ENCODE data around the gene TPD52L1. TPM values are rescaled to one million over a fixed set of nuclear protein-coding genes. Genes with fewer than 3 reads are reported as not detected.

TPD52L1 gene
- total and polyA plus RNA-seq, 4 experiments from 2014 or later, result 0.33 to 0.62 (median 0.35) TPM; not detected in 1

DNA sequence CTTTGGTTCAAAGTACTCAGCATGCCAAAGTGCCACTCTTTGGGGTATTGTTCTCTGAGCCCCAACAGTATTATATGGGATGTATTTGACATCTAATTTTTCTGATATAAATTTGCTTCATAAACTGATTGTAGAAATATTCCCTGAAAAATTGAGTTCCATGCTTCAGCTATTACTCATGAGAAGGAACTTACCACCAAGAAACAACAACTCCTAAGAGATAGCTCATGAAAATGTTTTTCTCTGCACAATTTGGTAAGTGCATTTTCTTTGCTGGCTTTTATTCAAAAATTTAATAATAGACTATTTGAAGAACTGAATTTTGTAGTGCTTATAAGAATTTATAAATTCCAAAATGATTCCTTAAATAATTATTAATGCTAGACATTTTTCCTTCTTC is 12.8 kb upstream of the TPD52L1 start:
- H3K9me3 Mint-ChIP-seq, result no peaks in the 10 kb centered on the region
- H3K36me3 ChIP-seq (ENCODE audit: insufficient read depth, low read length), result no peaks in the 10 kb centered on the region
- H3K27me3 ChIP-seq (ENCODE audit: insufficient read depth, low read length), result no peaks in the 10 kb centered on the region
- ChIA-PET POLR2A (ENCODE audit: partially characterized antibody) (no interaction called here), CTCF (ENCODE audit: partially characterized antibody) (interaction anchor here (1.0 to 1.5 kb wide), 2 partner anchors 11 to 13 kb away, joined by 3 to 5 read pairs; partner anchors contain the start of gene TPD52L1)
- no peaks in the 10 kb centered on the region for H3K9me3 ChIP-seq (ENCODE audit: control insufficient read depth in 1 of 2, low read length in 2 of 2)
- H3K27ac ChIP-seq (ENCODE audit: low read depth, low read length), result no peak overlapping the region
- no peaks in the 10 kb centered on the region for H3K4me1 ChIP-seq (ENCODE audit: insufficient read depth, low read length)
- DNase-seq, result no peak
- H3K27ac Mint-ChIP-seq, result no peak overlapping the region
- intact Hi-C loops (cut with micrococcal nuclease), result no loop called here
- no peak overlapping the region for H3K4me3 Mint-ChIP-seq
- H3K4me3 ChIP-seq (ENCODE audit: low read length in 2 of 2), result no peak overlapping the region
- H3K36me3 Mint-ChIP-seq, result no peaks in the 10 kb centered on the region
- H3K27me3 Mint-ChIP-seq, result peaks cover 6 to 7% of the 10 kb centered on the region in 2 donors
- H3K4me1 Mint-ChIP-seq, result no peaks in the 10 kb centered on the region

DNA sequence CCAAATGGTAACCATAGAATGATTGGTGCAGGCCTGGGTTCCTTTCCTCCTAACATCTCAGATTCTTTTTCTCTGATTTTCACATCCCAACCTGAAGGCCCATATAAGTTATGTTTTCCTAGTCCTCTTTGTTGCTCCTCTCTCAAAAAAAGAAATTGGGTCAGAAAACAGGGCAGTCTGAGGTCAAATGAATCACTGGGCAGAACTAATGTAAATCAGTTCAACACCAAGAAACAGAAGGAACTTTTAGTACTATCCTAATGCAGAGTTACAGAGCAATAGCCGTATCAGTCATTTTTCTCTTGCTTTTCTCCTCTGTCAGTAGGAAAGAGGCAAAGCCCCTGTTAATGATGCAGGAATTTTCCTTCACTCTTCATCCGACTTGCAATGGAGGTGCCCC is 11.0 kb upstream of the TPD52L1 start:
- Mint-ChIP-seq H3K9me3 (peaks cover 0 to 2% (median 0%) of the 10 kb centered on the region in 8 donors), H3K27me3 (peaks cover 6 to 13% of the 10 kb centered on the region in 2 donors), H3K36me3 (no peaks in the 10 kb centered on the region), H3K4me3 (no peak overlapping the region), H3K4me1 (no peaks in the 10 kb centered on the region), H3K27ac (no peak overlapping the region)
- Histone ChIP-seq H3K4me3 (ENCODE audit: low read length in 2 of 2) (no peak overlapping the region), H3K36me3 (ENCODE audit: insufficient read depth, low read length) (no peaks in the 10 kb centered on the region), H3K9me3 (ENCODE audit: control insufficient read depth in 1 of 2, low read length in 2 of 2) (no peaks in the 10 kb centered on the region), H3K4me1 (ENCODE audit: insufficient read depth, low read length) (no peaks in the 10 kb centered on the region), H3K27me3 (ENCODE audit: insufficient read depth, low read length) (no peaks in the 10 kb centered on the region), H3K27ac (ENCODE audit: low read depth, low read length) (no peak overlapping the region)
- intact Hi-C loops (cut with micrococcal nuclease), result no loop called here
- POLR2A ChIA-PET (ENCODE audit: partially characterized antibody), result no interaction called here
- DNase-seq, result no peak
- CTCF ChIA-PET (ENCODE audit: partially characterized antibody), result no interaction called here

DNA sequence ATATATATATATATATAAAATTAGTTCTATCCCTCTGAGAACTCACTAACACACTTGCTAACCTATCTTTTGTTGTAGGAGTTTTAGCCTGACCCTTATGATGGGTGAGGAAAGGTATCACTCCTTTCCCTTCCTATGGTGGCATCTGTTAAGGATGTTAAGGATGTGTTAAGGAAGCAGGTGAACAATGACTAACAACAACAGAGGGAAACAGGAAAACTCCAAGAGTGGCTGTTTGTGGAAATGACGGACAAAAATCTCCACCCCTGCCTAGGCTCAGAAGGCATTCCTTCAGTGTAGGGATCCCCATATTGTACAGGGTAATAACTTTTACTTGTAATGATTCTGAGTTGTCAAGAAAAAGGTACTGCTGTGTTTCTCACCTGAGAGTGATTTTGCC is 8.8 kb upstream of the TPD52L1 start:
- Histone ChIP-seq H3K4me3 (ENCODE audit: low read length in 2 of 2) (no peak overlapping the region), H3K36me3 (ENCODE audit: insufficient read depth, low read length) (no peaks in the 10 kb centered on the region), H3K4me1 (ENCODE audit: insufficient read depth, low read length) (no peaks in the 10 kb centered on the region), H3K27ac (ENCODE audit: low read depth, low read length) (no peak overlapping the region), H3K9me3 (ENCODE audit: control insufficient read depth in 1 of 2, low read length in 2 of 2) (no peaks in the 10 kb centered on the region), H3K27me3 (ENCODE audit: insufficient read depth, low read length) (no peaks in the 10 kb centered on the region)
- peaks cover 0 to 2% (median 0%) of the 10 kb centered on the region in 8 donors for H3K9me3 Mint-ChIP-seq
- DNase-seq, result no peak
- no peak overlapping the region for H3K27ac Mint-ChIP-seq
- no peaks in the 10 kb centered on the region for H3K4me1 Mint-ChIP-seq
- CTCF ChIA-PET (ENCODE audit: partially characterized antibody), result no interaction called here
- peaks cover 11 to 24% of the 10 kb centered on the region in 2 donors for H3K27me3 Mint-ChIP-seq
- no peak overlapping the region for H3K4me3 Mint-ChIP-seq
- POLR2A ChIA-PET (ENCODE audit: partially characterized antibody), result no interaction called here
- no peaks in the 10 kb centered on the region for H3K36me3 Mint-ChIP-seq
- intact Hi-C loops (cut with micrococcal nuclease), result no loop called here

DNA sequence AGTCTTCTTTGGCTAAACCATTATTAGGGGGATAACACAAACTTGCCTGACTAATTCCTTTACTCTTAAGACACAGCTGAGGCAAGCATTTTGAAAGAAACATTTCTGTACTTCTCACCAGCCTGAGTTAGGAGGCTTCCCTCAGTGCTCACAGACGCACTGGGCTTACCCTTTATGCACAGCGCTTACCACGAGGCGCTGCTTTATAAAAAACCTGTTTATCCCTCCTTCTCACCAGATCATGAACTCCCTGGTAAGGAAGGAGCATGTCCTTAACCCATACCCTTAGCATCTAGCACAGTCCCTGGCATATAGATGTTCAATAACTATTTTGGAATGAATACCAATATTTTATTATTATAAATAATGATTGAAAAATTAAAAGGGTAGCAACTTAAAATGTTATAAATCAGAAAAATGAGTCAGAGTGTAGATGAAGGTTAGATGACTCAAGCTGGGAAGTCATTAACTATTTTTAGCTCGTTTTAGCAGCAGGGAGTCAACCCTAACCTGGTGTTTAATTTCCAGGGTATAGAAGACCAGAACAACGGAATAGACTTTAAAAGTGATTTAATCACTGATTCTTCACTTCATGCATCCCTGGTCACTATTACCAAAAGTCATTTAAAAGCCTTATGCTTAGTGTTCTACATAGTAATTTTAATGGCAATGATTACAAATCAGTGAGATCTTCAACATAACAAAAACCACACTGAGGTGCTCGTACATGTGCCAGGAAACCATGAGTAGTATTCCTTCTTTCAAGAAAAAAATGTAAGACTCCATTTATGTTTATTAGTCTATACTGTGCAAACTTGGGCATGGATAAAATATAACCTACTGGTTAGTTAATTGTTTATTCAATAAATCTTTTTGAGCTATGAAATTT is 4.1 kb upstream of the TPD52L1 start:
- H3K4me3 ChIP-seq (ENCODE audit: low read length in 2 of 2), result no peak overlapping the region
- no peaks in the 10 kb centered on the region for H3K36me3 ChIP-seq (ENCODE audit: insufficient read depth, low read length)
- ChIA-PET POLR2A (ENCODE audit: partially characterized antibody) (no interaction called here), CTCF (ENCODE audit: partially characterized antibody) (interaction anchor here (2.3 to 2.6 kb wide), 2 partner anchors 14 to 42 kb away, joined by 4 to 9 read pairs; no protein-coding TSS in a partner anchor)
- Mint-ChIP-seq H3K36me3 (no peaks in the 10 kb centered on the region), H3K27me3 (peaks cover 22 to 28% of the 10 kb centered on the region in 2 donors), H3K4me3 (no peak overlapping the region), H3K27ac (no peak overlapping the region), H3K9me3 (peaks cover 0 to 2% (median 0%) of the 10 kb centered on the region in 8 donors), H3K4me1 (peaks cover 0 to 5% (median 2%) of the 10 kb centered on the region in 4 donors)
- H3K27me3 ChIP-seq (ENCODE audit: insufficient read depth, low read length), result peaks cover 3% of the 10 kb centered on the region
- DNase-seq, result no peak
- no peaks in the 10 kb centered on the region for H3K9me3 ChIP-seq (ENCODE audit: control insufficient read depth in 1 of 2, low read length in 2 of 2)
- H3K27ac ChIP-seq (ENCODE audit: low read depth, low read length), result no peak overlapping the region
- intact Hi-C loops (cut with micrococcal nuclease), result no loop called here
- peaks cover 10% of the 10 kb centered on the region for H3K4me1 ChIP-seq (ENCODE audit: insufficient read depth, low read length)

DNA sequence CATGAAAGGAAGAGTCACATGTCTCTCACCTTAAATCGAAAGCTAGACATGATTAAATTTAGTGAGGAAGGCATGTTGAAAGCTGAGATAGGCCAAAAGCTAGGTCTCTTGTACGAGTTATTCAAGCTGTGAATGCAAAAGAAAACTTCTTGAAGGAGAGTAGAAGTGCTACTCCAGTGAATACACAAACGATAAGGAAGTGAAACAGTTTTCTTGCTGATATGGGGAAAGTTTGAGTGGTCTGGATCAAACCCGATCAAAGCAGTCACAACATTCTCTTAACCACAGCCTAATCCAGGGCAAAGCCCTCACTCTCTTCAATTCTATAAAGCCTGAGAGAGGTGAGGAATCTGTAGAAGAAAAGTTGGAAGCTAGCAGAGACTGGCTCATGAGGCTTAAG is 1.9 kb upstream of the TPD52L1 start:
- CTCF ChIA-PET (ENCODE audit: partially characterized antibody), result interaction anchor here (0.6 to 2.6 kb wide), 5 partner anchors 9 to 205 kb away, joined by 3 to 9 read pairs (median 3); no protein-coding TSS in a partner anchor

DNA sequence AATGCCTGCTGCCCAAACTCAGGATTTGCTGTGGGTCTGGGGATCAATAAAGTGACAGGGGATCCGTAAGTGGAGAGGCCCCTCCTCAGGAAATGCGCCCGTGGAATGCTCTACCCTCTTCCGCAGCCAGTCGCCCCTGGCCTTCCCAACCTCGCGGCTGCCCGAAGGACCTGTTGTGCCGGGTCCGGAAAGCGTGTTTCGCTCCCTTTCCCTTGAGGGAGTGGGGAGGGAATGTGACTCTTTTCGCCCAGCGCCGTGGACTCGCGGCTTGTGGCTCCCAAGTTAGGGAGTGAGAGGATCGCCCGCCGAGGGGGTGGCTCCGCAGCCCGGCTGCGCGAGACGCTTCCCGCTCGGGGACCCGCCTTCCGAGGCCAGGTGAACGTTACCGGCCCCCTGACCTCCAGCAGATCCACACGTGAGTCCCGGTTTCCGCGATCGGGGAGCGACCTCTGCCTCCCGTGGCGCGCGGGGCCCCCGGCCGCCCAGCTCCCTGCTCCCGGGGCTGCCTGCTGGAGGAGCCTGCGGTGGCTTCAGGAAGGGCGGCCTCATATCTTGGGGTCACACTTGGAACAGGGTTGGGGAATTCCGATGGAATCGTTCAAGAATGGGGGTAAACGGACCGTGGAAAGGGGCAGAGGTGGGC is 666 bp downstream of the TPD52L1 start:
- Mint-ChIP-seq H3K36me3 (no peaks in the 10 kb centered on the region), H3K4me3 (peak overlapping the region; percentile 74 to 88 (median 83)), H3K9me3 (no peaks in the 10 kb centered on the region), H3K27me3 (peaks cover 9 to 27% of the 10 kb centered on the region in 2 donors), H3K27ac (peak overlapping the region in 1 of 7 donors; percentile 61), H3K4me1 (peaks cover 0 to 9% (median 7%) of the 10 kb centered on the region in 4 donors)
- H3K27me3 ChIP-seq (ENCODE audit: insufficient read depth, low read length), result peaks cover 3% of the 10 kb centered on the region
- no peak for DNase-seq
- H3K4me1 ChIP-seq (ENCODE audit: insufficient read depth, low read length), result peaks cover 11% of the 10 kb centered on the region
- CTCF ChIA-PET (ENCODE audit: partially characterized antibody), result interaction anchor here (0.7 to 1.9 kb wide), 18 partner anchors 8 to 607 kb away, joined by 3 to 9 read pairs (median 3); no protein-coding TSS in a partner anchor
- H3K4me3 ChIP-seq (ENCODE audit: low read length in 2 of 2), result peak overlapping the region; percentile 29 to 44
- POLR2A ChIA-PET (ENCODE audit: partially characterized antibody), result no interaction called here
- no peak overlapping the region for H3K27ac ChIP-seq (ENCODE audit: low read depth, low read length)
- no peaks in the 10 kb centered on the region for H3K36me3 ChIP-seq (ENCODE audit: insufficient read depth, low read length)
- H3K9me3 ChIP-seq (ENCODE audit: control insufficient read depth in 1 of 2, low read length in 2 of 2), result no peaks in the 10 kb centered on the region
- intact Hi-C loops (cut with micrococcal nuclease), result loop anchor here (2.0 kb wide), 1 partner anchor 617 kb away; no protein-coding TSS in a partner anchor

More for the DNA sequence above, 1.9 kb upstream of the TPD52L1 start:
- POLR2A ChIA-PET (ENCODE audit: partially characterized antibody), result no interaction called here
- peaks cover 0 to 5% (median 4%) of the 10 kb centered on the region in 4 donors for H3K4me1 Mint-ChIP-seq
- H3K9me3 Mint-ChIP-seq, result no peaks in the 10 kb centered on the region
- no peaks in the 10 kb centered on the region for H3K9me3 ChIP-seq (ENCODE audit: control insufficient read depth in 1 of 2, low read length in 2 of 2)
- H3K4me3 Mint-ChIP-seq, result no peak overlapping the region
- intact Hi-C loops (cut with micrococcal nuclease), result no loop called here
- peaks cover 18 to 34% of the 10 kb centered on the region in 2 donors for H3K27me3 Mint-ChIP-seq
- H3K27ac Mint-ChIP-seq, result no peak overlapping the region
- no peaks in the 10 kb centered on the region for H3K36me3 Mint-ChIP-seq
- H3K27ac ChIP-seq (ENCODE audit: low read depth, low read length), result no peak overlapping the region
- peaks cover 11% of the 10 kb centered on the region for H3K4me1 ChIP-seq (ENCODE audit: insufficient read depth, low read length)
- no peak overlapping the region for H3K4me3 ChIP-seq (ENCODE audit: low read length in 2 of 2)
- peaks cover 3% of the 10 kb centered on the region for H3K27me3 ChIP-seq (ENCODE audit: insufficient read depth, low read length)
- H3K36me3 ChIP-seq (ENCODE audit: insufficient read depth, low read length), result no peaks in the 10 kb centered on the region
- no peak for DNase-seq

DNA sequence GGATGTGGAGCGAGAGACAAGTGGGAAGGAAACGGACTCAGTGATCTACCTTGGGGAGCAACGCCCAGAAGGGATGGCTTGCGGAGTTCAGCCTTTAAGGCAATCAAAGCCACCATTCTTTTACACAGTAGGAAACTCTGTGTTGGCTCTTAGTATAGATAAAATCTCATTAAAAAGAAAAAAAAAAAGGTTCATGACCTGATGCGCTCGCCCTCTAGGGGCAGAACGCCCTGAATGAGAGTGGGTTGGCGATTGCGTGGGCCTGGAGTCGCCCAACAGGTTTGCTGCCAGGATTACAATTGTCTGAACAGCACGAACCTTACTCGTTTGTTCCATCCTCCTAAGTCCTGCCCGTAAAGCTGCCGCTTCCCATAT is 1.2 kb downstream of the TPD52L1 start:
- H3K36me3 Mint-ChIP-seq, result no peaks in the 10 kb centered on the region
- peaks cover 9 to 27% of the 10 kb centered on the region in 2 donors for H3K27me3 Mint-ChIP-seq
- peaks cover 0 to 9% (median 7%) of the 10 kb centered on the region in 4 donors for H3K4me1 Mint-ChIP-seq
- Histone ChIP-seq H3K9me3 (ENCODE audit: control insufficient read depth in 1 of 2, low read length in 2 of 2) (no peaks in the 10 kb centered on the region), H3K36me3 (ENCODE audit: insufficient read depth, low read length) (no peaks in the 10 kb centered on the region), H3K4me3 (ENCODE audit: low read length in 2 of 2) (no peak overlapping the region), H3K27me3 (ENCODE audit: insufficient read depth, low read length) (peaks cover 3% of the 10 kb centered on the region), H3K27ac (ENCODE audit: low read depth, low read length) (no peak overlapping the region), H3K4me1 (ENCODE audit: insufficient read depth, low read length) (peaks cover 11% of the 10 kb centered on the region)
- ChIA-PET POLR2A (ENCODE audit: partially characterized antibody) (no interaction called here), CTCF (ENCODE audit: partially characterized antibody) (interaction anchor here (1.3 to 1.8 kb wide), 3 partner anchors 20 to 162 kb away, joined by 3 to 4 read pairs (median 3); no protein-coding TSS in a partner anchor)
- H3K4me3 Mint-ChIP-seq, result peak overlapping the region; percentile 71 to 88 (median 79)
- intact Hi-C loops (cut with micrococcal nuclease), result loop anchor here (2.0 kb wide), 1 partner anchor 616 kb away; no protein-coding TSS in a partner anchor
- peaks cover 0 to 2% (median 0%) of the 10 kb centered on the region in 8 donors for H3K9me3 Mint-ChIP-seq
- peak overlapping the region in 1 of 7 donors; percentile 61 for H3K27ac Mint-ChIP-seq
- DNase-seq, result peak in 2 of 5 donors; percentile 12 to 25

Measured in CD4-positive, alpha-beta memory T cell (primary cell).